Fibroblast of lung (primary cell): ENCODE measurements around the gene PDZK1. TPM values are rescaled to one million over a fixed set of nuclear protein-coding genes. Genes with fewer than 3 reads are reported as not detected.

Source experiments
- DNase-seq, 2 donors: peaks; one replicate each; pipeline versions ENCODE4 v3.0.0 to v3.0.0-alpha.2; 2010; ENCODE audit warnings: low read depth in 2 of 2
- H2AFZ ChIP-seq: 2 replicates; pipeline ENCODE4 v1.5.1; 2012; ENCODE audit warnings: low read length, control low read depth, inconsistent platforms
- H3K27ac ChIP-seq: 2 replicates; pipeline ENCODE4 v1.5.1; 2011; ENCODE audit warnings: low read length, control low read depth; ENCODE audit not compliant: insufficient read depth
- H3K27me3 ChIP-seq: 2 replicates; pipeline ENCODE4 v1.5.1; 2011; ENCODE audit warnings: mild to moderate bottlenecking, low read length; ENCODE audit not compliant: control insufficient read depth, insufficient read depth
- H3K36me3 ChIP-seq: 2 replicates; pipeline ENCODE4 v1.5.1; 2011; ENCODE audit warnings: low read length; ENCODE audit not compliant: control insufficient read depth, insufficient read depth
- H3K4me1 ChIP-seq: 2 replicates; pipeline ENCODE4 v1.5.1; 2011; ENCODE audit warnings: low read length; ENCODE audit not compliant: control insufficient read depth, insufficient read depth; ENCODE audit errors: extremely low read depth
- H3K4me2 ChIP-seq: 2 replicates; pipeline ENCODE4 v1.5.1; 2011; ENCODE audit warnings: low read length, control low read depth; ENCODE audit not compliant: insufficient read depth; ENCODE audit errors: extremely low read depth
- H3K4me3 ChIP-seq, 4 experiments: fragments of 200-600 bp in 1 of 4; sonication (generic) in 1 of 4; replicated peaks in 1 of 4; 2 replicates each; pipeline ENCODE4 v1.5.1; 2011 to 2016; ENCODE audit warnings: low read length in 4 of 4, low read depth in 3 of 4, mild to moderate bottlenecking in 3 of 4, control low read depth in 2 of 4, inconsistent platforms in 1 of 4, mixed read lengths in 1 of 4; ENCODE audit not compliant: insufficient read depth in 1 of 4; ENCODE audit errors: control extremely low read depth in 1 of 4
- H3K79me2 ChIP-seq: 2 replicates; pipeline ENCODE4 v1.5.1; 2012; ENCODE audit warnings: mild to moderate bottlenecking, low read length, inconsistent platforms; ENCODE audit not compliant: control insufficient read depth, insufficient read depth
- H3K9ac ChIP-seq: 2 replicates; pipeline ENCODE4 v1.5.1; 2011; ENCODE audit warnings: mild to moderate bottlenecking, low read length, control low read depth; ENCODE audit not compliant: insufficient read depth
- H3K9me3 ChIP-seq: 2 replicates; pipeline ENCODE4 v1.5.1; 2012; ENCODE audit warnings: low read depth, low read length; ENCODE audit not compliant: control insufficient read depth, insufficient read depth
- H4K20me1 ChIP-seq: 2 replicates; pipeline ENCODE4 v1.5.1; 2011; ENCODE audit warnings: low read length; ENCODE audit not compliant: control insufficient read depth, insufficient read depth; ENCODE audit errors: extremely low read depth
- EZH2 ChIP-seq: IDR thresholded peaks from 2 replicates; pipeline ENCODE4 v1.5.1; 2012; ENCODE audit warnings: low read length, control low read depth, mild to moderate bottlenecking; ENCODE audit errors: missing control alignments
- polyA plus RNA-seq, 2 donors: library from polyadenylated mRNA; depleted of rRNA in 1 of 2; stranded (reverse) in 1 of 2; unstranded in 1 of 2; fragments of >200 nt; gene quantifications; 2 replicates each; pipeline ENCODE4 v1.2.1, GENCODE V29; 2011 to 2012; ENCODE audit warnings: missing spikeins in 1 of 2
- total RNA-seq: library from RNA; depleted of rRNA; stranded (reverse); fragments of >200 nt; gene quantifications from 2 replicates; pipeline ENCODE4 v1.2.1, GENCODE V29; 2014
- TF ChIP-seq, protein P1 (sequence below), 2 donors: IDR thresholded peaks in 1 of 2; conservative IDR thresholded peaks in 1 of 2; 1 replicate in 1 of 2; 2 replicates in 1 of 2; pipeline ENCODE4 v1.5.1; 2011 to 2012; ENCODE audit warnings: low read length in 2 of 2, control low read depth in 1 of 2, inconsistent platforms in 1 of 2, low read depth in 1 of 2, mild to moderate bottlenecking in 1 of 2

PDZK1 gene
- total and polyA plus RNA-seq, 2 donors (not counting 1 experiment from before 2014, with no cell fraction given) = 0.91 to 1.5 TPM

DNA sequence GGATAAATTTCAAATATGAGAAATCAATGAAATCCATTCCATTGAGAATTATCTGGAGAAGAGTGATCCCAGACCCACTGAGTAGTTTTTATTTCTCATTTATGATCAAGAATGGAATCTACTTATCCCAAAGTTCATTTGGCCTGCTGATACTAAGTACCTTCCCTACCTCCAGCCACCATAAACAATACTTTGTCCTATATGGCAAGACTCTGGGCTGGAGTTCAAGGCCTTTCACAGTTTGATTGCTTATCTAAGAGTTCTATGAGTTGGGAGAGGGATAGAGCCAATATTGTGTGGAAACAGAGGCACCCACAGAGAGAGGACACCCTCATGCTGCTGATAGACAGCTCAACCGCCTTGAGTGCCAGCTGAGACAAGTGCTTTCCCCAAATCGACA, 5.1 kb downstream of the PDZK1 start:
- Histone ChIP-seq H3K4me3 (no peak overlapping the region), H3K4me2 (no peak overlapping the region), H3K27me3 (no peaks in the 10 kb centered on the region), H3K9ac (no peak overlapping the region), H2AFZ (no peak overlapping the region), H3K79me2 (no peaks in the 10 kb centered on the region), H3K27ac (no peak overlapping the region), H3K4me1 (no peaks in the 10 kb centered on the region), H3K9me3 (no peaks in the 10 kb centered on the region), H4K20me1 (no peaks in the 10 kb centered on the region), H3K36me3 (no peaks in the 10 kb centered on the region)
- TF ChIP-seq, protein P1, sequence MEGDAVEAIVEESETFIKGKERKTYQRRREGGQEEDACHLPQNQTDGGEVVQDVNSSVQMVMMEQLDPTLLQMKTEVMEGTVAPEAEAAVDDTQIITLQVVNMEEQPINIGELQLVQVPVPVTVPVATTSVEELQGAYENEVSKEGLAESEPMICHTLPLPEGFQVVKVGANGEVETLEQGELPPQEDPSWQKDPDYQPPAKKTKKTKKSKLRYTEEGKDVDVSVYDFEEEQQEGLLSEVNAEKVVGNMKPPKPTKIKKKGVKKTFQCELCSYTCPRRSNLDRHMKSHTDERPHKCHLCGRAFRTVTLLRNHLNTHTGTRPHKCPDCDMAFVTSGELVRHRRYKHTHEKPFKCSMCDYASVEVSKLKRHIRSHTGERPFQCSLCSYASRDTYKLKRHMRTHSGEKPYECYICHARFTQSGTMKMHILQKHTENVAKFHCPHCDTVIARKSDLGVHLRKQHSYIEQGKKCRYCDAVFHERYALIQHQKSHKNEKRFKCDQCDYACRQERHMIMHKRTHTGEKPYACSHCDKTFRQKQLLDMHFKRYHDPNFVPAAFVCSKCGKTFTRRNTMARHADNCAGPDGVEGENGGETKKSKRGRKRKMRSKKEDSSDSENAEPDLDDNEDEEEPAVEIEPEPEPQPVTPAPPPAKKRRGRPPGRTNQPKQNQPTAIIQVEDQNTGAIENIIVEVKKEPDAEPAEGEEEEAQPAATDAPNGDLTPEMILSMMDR (conservative IDR thresholded peaks at IDR 0.05 in 1 of 2, IDR thresholded peaks at IDR 0.05 in 1 of 2; ENCODE audit: low read depth in 1 of 2, low read length in 2 of 2) = no peak
- no peak for TF ChIP-seq EZH2
- DNase-seq = no peak

DNA sequence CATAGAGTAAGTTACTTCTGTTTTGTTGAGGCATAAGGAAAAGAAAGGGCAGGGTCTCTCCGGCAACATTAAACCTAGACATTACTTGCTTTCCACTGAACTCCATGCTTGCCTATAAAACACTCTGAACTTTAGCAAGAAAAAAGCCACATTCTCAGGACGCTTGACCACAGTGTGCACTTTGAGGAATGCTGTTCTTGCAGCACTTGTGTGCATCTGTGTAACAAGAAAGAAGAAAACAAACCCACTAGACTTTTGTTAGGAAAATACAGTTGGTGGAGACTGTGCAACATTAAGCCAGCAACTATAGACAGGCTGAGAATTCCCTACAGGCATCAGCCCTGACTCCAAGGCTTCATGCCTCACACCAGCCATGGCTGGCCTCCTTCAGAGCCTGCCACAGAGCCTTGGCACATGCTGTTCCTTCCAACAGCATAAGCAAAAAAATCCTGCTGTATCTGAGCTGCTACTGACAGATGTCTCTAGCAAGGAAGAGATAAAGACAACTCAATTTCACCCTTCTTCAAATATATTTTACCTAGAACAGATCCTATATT, 5.8 kb downstream of the PDZK1 start:
- no peaks in the 10 kb centered on the region for H3K79me2 ChIP-seq
- DNase-seq = peak in 1 of 2 donors; percentile 29

DNA sequence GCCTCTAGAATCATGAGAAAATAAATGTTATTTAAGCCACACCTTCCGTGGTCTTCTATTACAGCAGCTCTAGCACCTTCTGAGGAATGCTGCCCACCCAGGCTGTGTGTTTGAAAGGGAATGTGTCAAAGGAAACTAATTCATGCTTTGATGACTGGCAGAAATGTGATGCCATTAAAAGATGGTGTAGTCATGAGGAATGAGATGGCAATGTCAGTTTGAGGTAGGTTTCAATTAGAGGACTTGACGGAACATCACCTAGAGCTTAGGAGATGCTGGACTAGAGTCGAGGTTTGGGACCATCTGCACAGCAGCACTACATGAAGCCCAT, 10.6 kb downstream of the PDZK1 start:
- TF ChIP-seq, protein P1 (conservative IDR thresholded peaks at IDR 0.05 in 1 of 2, IDR thresholded peaks at IDR 0.05 in 1 of 2; ENCODE audit: low read depth in 1 of 2, low read length in 2 of 2) = no peak
- TF ChIP-seq EZH2 = no peak

More for the DNA sequence above, 5.8 kb downstream of the PDZK1 start:
- H4K20me1 ChIP-seq = no peaks in the 10 kb centered on the region
- H2AFZ ChIP-seq = no peak overlapping the region
- no peak overlapping the region for H3K4me2 ChIP-seq
- H3K4me3 ChIP-seq = no peak overlapping the region
- TF ChIP-seq, protein P1 (conservative IDR thresholded peaks at IDR 0.05 in 1 of 2, IDR thresholded peaks at IDR 0.05 in 1 of 2; ENCODE audit: low read depth in 1 of 2, low read length in 2 of 2) = no peak
- no peak for TF ChIP-seq EZH2
- H3K27ac ChIP-seq = no peak overlapping the region
- H3K4me1 ChIP-seq = no peaks in the 10 kb centered on the region
- no peaks in the 10 kb centered on the region for H3K9me3 ChIP-seq
- no peaks in the 10 kb centered on the region for H3K27me3 ChIP-seq
- no peak overlapping the region for H3K9ac ChIP-seq
- H3K36me3 ChIP-seq = no peaks in the 10 kb centered on the region

More for the DNA sequence above, 10.6 kb downstream of the PDZK1 start:
- Histone ChIP-seq H3K4me3 (no peak overlapping the region), H3K4me1 (no peaks in the 10 kb centered on the region), H3K9me3 (no peaks in the 10 kb centered on the region), H4K20me1 (no peaks in the 10 kb centered on the region), H3K9ac (no peak overlapping the region), H3K36me3 (no peaks in the 10 kb centered on the region), H3K27ac (no peak overlapping the region), H3K27me3 (no peaks in the 10 kb centered on the region), H3K4me2 (no peak overlapping the region), H2AFZ (no peak overlapping the region), H3K79me2 (no peaks in the 10 kb centered on the region)
- no peak for DNase-seq
